ENCODE data around the gene NLRP6.

The NLRP6 gene

GRCh38 chr11:293852-294661 is 15.8 kb downstream of the NLRP6 start:
- TF ChIP-seq ARNT (IDR thresholded peaks at IDR 0.05) (no peak), HDGF (IDR thresholded peaks at IDR 0.05; ENCODE audit: borderline replicate concordance) (no peak), ZNF384 (IDR thresholded peaks at IDR 0.05) (no peak), FOXA1 (IDR thresholded peaks at IDR 0.05) (no peak), PKNOX1 (IDR thresholded peaks at IDR 0.05) (no peak), TARDBP (IDR thresholded peaks at IDR 0.05) (no peak), LEF1 (IDR thresholded peaks at IDR 0.05; ENCODE audit: borderline replicate concordance) (no peak), SP1 (IDR thresholded peaks at IDR 0.05) (no peak), SUZ12 (IDR thresholded peaks at IDR 0.05) (no peak), CTBP1 (IDR thresholded peaks at IDR 0.05; ENCODE audit: borderline replicate concordance) (no peak), FOXK2 (IDR thresholded peaks at IDR 0.05) (no peak), L3MBTL2 (conservative IDR thresholded peaks at IDR 0.05) (no peak)
- ChIA-PET POLR2A (no interaction called here), CTCF (interaction anchor here (1.7 kb wide), 1 partner anchor 13 kb away, joined by 5 read pairs; no protein-coding TSS in a partner anchor)
- DNase-seq (ENCODE audit: extremely low spot score): no peak

- TF ChIP-seq SUZ12 (IDR thresholded peaks at IDR 0.05) (no peak), CTBP1 (IDR thresholded peaks at IDR 0.05; ENCODE audit: borderline replicate concordance) (no peak), FOXM1 (IDR thresholded peaks at IDR 0.05; ENCODE audit: borderline replicate concordance) (no peak), ZNF384 (IDR thresholded peaks at IDR 0.05) (no peak), HDGF (IDR thresholded peaks at IDR 0.05; ENCODE audit: borderline replicate concordance) (no peak), FOXA1 (IDR thresholded peaks at IDR 0.05) (no peak), TARDBP (IDR thresholded peaks at IDR 0.05) (no peak), L3MBTL2 (conservative IDR thresholded peaks at IDR 0.05) (no peak), PKNOX1 (IDR thresholded peaks at IDR 0.05) (no peak)
- CTCF ChIA-PET: interaction anchor here (1.7 kb wide), 1 partner anchor 12 kb away, joined by 5 read pairs; no protein-coding TSS in a partner anchor
- POLR2A ChIA-PET: no interaction called here
These were observed 16.6 kb downstream of the NLRP6 start for GRCh38 chr11:294780-295179.

GRCh38 chr11:295351-296170 is 17.4 kb downstream of the NLRP6 start:
- ChIA-PET CTCF (interaction anchor here (1.7 kb wide), 1 partner anchor 11 kb away, joined by 5 read pairs; no protein-coding TSS in a partner anchor), POLR2A (no interaction called here)
- no peak for TF ChIP-seq LEF1 (IDR thresholded peaks at IDR 0.05; ENCODE audit: borderline replicate concordance)
- DNase-seq (ENCODE audit: extremely low spot score): no peak

More at GRCh38 chr11:294780-295179, 16.6 kb downstream of the NLRP6 start:
- DNase-seq (ENCODE audit: extremely low spot score): no peak

GRCh38 chr11:296171-297050 is 18.2 kb downstream of the NLRP6 start:
- no peak for DNase-seq (ENCODE audit: extremely low spot score)
- ChIA-PET POLR2A (no interaction called here), CTCF (interaction anchor here (1.7 kb wide), 1 partner anchor 10 kb away, joined by 5 read pairs; no protein-coding TSS in a partner anchor)
- TF ChIP-seq ZNF384 (IDR thresholded peaks at IDR 0.05) (no peak), CTBP1 (IDR thresholded peaks at IDR 0.05; ENCODE audit: borderline replicate concordance) (no peak)

GRCh38 chr11:297051-297585 is 18.9 kb downstream of the NLRP6 start:
- TF ChIP-seq NFRKB (IDR thresholded peaks at IDR 0.05) (no peak), FOXM1 (IDR thresholded peaks at IDR 0.05; ENCODE audit: borderline replicate concordance) (no peak), ELF4 (IDR thresholded peaks at IDR 0.05) (no peak), SUZ12 (IDR thresholded peaks at IDR 0.05) (no peak), TARDBP (IDR thresholded peaks at IDR 0.05) (no peak), LEF1 (IDR thresholded peaks at IDR 0.05; ENCODE audit: borderline replicate concordance) (no peak), ARNT (IDR thresholded peaks at IDR 0.05) (no peak), FOXK2 (IDR thresholded peaks at IDR 0.05) (no peak), ZNF384 (IDR thresholded peaks at IDR 0.05) (no peak), PKNOX1 (IDR thresholded peaks at IDR 0.05) (no peak), HDGF (IDR thresholded peaks at IDR 0.05; ENCODE audit: borderline replicate concordance) (no peak), L3MBTL2 (conservative IDR thresholded peaks at IDR 0.05) (no peak), CTBP1 (IDR thresholded peaks at IDR 0.05; ENCODE audit: borderline replicate concordance) (no peak), BHLHE40 (IDR thresholded peaks at IDR 0.05; ENCODE audit: borderline replicate concordance) (no peak), FOXA1 (IDR thresholded peaks at IDR 0.05) (no peak), SP1 (IDR thresholded peaks at IDR 0.05) (no peak)
- POLR2A ChIA-PET: no interaction called here
- CTCF ChIA-PET: no interaction called here
- no peak for DNase-seq (ENCODE audit: extremely low spot score)

Measured in HEK293T (cell line).